ENCODE measurements around the gene PRKAR2B. TPM values are rescaled to one million over a fixed set of nuclear protein-coding genes. Genes with fewer than 3 reads are reported as not detected.

The PRKAR2B gene
- total RNA-seq, 3 donors from 2014 or later: 34.7 to 252 (median 64.1) TPM

- H3K27me3 ChIP-seq: no peaks in the 10 kb centered on the region
- H3K9me3 ChIP-seq: no peaks in the 10 kb centered on the region
- TF ChIP-seq CTCF (IDR thresholded peaks at IDR 0.05) (no peak), POLR2A (IDR thresholded peaks at IDR 0.05) (no peak), POLR2AphosphoS5 (IDR thresholded peaks at IDR 0.05) (no peak)
- H3K27ac ChIP-seq: no peak overlapping the region
- no peak for DNase-seq (ENCODE audit: low spot score in 2 of 2)
- H3K4me1 ChIP-seq: no peaks in the 10 kb centered on the region
- no peaks in the 10 kb centered on the region for H3K36me3 ChIP-seq
- intact Hi-C loops (cut with DNase I; ENCODE audit: low total_unique reads): no loop called here
- H3K4me3 ChIP-seq: no peak overlapping the region
Measured at GRCh38 chr7:107119376-107120105, 75.0 kb downstream of the PRKAR2B start.

DNA sequence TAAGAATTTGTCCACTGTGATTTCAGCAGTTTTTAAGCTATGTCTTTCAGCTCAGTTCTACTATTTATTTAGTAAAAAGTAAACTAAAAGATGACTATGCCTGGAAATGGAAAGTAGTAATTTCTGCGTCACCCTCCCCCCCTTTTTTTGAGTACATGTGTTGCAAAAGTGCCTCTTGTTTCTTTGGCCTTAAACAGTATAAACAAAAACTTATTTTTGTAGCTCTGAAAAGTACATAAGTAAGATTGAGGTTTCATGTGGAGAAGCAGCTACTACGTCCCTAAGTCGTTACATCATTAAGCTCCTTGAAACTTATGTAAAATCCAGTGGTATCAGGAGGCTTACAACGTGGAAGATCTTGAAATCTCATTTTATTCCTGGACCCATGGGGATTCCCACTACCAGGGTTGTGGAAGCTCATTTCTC is 78.0 kb downstream of the PRKAR2B start:
- Histone ChIP-seq H3K27ac (no peak overlapping the region), H3K4me1 (no peaks in the 10 kb centered on the region), H3K27me3 (no peaks in the 10 kb centered on the region), H3K4me3 (no peak overlapping the region), H3K36me3 (no peaks in the 10 kb centered on the region), H3K9me3 (no peaks in the 10 kb centered on the region)
- DNase-seq (ENCODE audit: low spot score in 2 of 2): no peak
- intact Hi-C loops (cut with DNase I; ENCODE audit: low total_unique reads): no loop called here
- no peak for TF ChIP-seq POLR2AphosphoS5 (IDR thresholded peaks at IDR 0.05)
- TF ChIP-seq CTCF (IDR thresholded peaks at IDR 0.05): no peak
- no peak for TF ChIP-seq POLR2A (IDR thresholded peaks at IDR 0.05)

DNA sequence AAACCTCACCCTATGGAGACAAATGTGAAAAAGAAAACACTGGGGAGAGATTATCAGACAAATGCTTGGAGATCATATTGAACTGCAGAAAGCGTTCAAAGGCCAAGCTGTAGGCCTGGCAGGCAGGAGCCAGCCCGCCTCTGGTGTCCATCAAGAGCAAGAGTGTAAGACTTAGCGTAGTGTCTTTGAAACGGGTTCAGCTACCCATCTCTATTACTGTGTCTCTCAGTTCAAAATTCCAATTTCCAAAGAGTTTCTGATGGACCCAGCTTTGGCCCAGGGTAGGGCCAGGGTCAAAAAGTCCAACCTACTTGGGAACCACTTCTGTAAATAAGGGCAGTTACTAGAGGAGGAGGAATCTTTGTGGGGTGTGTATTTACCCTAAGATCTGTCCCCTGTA is 78.9 kb downstream of the PRKAR2B start:
- TF ChIP-seq CTCF (IDR thresholded peaks at IDR 0.05) (no peak), POLR2A (IDR thresholded peaks at IDR 0.05) (no peak), POLR2AphosphoS5 (IDR thresholded peaks at IDR 0.05) (no peak)
- Histone ChIP-seq H3K9me3 (no peaks in the 10 kb centered on the region), H3K4me3 (no peak overlapping the region), H3K27ac (no peak overlapping the region), H3K4me1 (no peaks in the 10 kb centered on the region), H3K27me3 (no peaks in the 10 kb centered on the region), H3K36me3 (no peaks in the 10 kb centered on the region)
- DNase-seq (ENCODE audit: low spot score in 2 of 2): no peak
- intact Hi-C loops (cut with DNase I; ENCODE audit: low total_unique reads): no loop called here

GRCh38 chr7:107125475-107125874 is 81.0 kb downstream of the PRKAR2B start:
- H3K4me1 ChIP-seq: no peaks in the 10 kb centered on the region
- H3K27me3 ChIP-seq: no peaks in the 10 kb centered on the region
- no peaks in the 10 kb centered on the region for H3K9me3 ChIP-seq
- no peak overlapping the region for H3K4me3 ChIP-seq
- H3K36me3 ChIP-seq: no peaks in the 10 kb centered on the region
- H3K27ac ChIP-seq: no peak overlapping the region
- no peak for DNase-seq (ENCODE audit: low spot score in 2 of 2)
- TF ChIP-seq POLR2A (IDR thresholded peaks at IDR 0.05): no peak
- TF ChIP-seq POLR2AphosphoS5 (IDR thresholded peaks at IDR 0.05): no peak
- TF ChIP-seq CTCF (IDR thresholded peaks at IDR 0.05): no peak
- intact Hi-C loops (cut with DNase I; ENCODE audit: low total_unique reads): no loop called here

GRCh38 chr7:107128217-107128616 is 83.7 kb downstream of the PRKAR2B start:
- Histone ChIP-seq H3K9me3 (no peaks in the 10 kb centered on the region), H3K4me1 (no peaks in the 10 kb centered on the region), H3K27me3 (no peaks in the 10 kb centered on the region), H3K27ac (no peak overlapping the region), H3K4me3 (no peak overlapping the region), H3K36me3 (no peaks in the 10 kb centered on the region)
- intact Hi-C loops (cut with DNase I; ENCODE audit: low total_unique reads): no loop called here
- no peak for DNase-seq (ENCODE audit: low spot score in 2 of 2)
- no peak for TF ChIP-seq CTCF (IDR thresholded peaks at IDR 0.05)
- no peak for TF ChIP-seq POLR2AphosphoS5 (IDR thresholded peaks at IDR 0.05)
- TF ChIP-seq POLR2A (IDR thresholded peaks at IDR 0.05): no peak

Measured in breast epithelium (tissue), 4 donors.